LoVo (cell line): ENCODE data around the gene RCCD1.
A peak's percentile ranks its signal among the peaks of the same experiment; 100 is the strongest.

Experiments used
- DNase-seq: peaks from one replicate; pipeline ENCODE4 v3.0.0-alpha.2; 2016; ENCODE audit warnings: low spot score

RCCD1 gene

DNA sequence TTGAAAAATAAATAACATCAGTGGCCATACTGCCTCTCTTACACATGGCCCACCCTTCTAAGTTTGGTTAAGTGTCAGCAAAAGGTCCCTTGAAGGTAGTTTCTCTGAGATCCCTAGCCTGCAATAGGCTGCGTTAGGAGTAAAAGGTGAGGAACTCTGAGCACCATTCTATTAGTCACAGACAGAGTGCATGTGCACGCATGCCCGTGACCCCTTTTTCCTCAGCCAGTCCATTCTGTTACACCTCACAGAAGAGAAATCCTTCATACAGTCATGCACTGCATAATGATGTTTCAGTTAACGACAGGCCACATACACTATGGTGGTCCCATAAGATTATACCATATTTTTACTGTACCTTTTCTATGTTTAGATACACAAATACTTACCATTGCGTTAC is 12.5 kb downstream of the RCCD1 start:
- DNase-seq, result no peak

DNA sequence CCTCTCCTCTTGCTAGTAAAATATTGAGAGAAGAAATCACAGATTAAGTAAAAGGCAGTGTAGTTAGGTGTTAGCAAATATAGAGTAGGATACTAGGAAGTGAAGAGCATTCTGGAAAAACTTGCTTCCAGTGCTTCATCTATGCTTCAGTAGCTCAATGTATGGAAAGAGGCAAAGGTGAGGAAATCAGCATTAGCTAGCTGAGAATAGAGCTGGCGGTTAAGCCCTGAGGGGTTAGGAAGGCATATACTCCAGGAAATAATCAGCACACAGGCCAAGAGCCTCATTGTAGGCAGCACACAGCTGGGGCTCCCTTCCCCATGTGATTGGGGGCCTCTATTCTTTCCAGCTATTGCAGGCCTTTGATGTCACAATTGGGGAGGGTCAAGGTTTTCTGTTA is 13.8 kb downstream of the RCCD1 start:
- DNase-seq, result no peak

- DNase-seq, result no peak
These were observed 15.6 kb downstream of the RCCD1 start for GRCh38 chr15:90970274-90970673.

- DNase-seq, result no peak
These were observed 17.4 kb downstream of the RCCD1 start for GRCh38 chr15:90972133-90972532.

- no peak for DNase-seq
These were observed 19.5 kb downstream of the RCCD1 start for GRCh38 chr15:90974216-90974615.

DNA sequence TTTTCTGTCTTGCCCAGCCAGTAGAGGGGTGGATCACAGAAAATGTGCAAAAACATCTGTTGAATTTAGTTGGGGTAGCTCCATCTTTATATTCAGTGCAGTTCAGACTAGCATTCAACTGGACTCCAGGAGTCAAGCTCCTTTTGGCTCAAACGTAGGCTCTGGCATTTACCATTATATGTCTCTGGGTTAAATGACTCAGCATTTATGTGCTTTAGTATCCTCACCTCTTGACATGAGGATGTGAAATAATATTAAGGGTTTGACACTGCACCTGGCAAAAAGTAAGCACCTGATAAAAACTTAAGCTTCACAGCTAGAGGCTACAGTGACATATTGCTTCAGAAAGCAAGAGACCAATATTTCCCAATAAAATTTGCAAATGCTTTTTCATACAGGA is 24.9 kb downstream of the RCCD1 start:
- DNase-seq, result no peak

- DNase-seq, result no peak
These were observed 27.0 kb downstream of the RCCD1 start for GRCh38 chr15:90981681-90982080.

- DNase-seq, result no peak
These were observed 27.5 kb downstream of the RCCD1 start for GRCh38 chr15:90982135-90982534.

GRCh38 chr15:90986790-90987507 is 32.3 kb downstream of the RCCD1 start:
- no peak for DNase-seq

DNA sequence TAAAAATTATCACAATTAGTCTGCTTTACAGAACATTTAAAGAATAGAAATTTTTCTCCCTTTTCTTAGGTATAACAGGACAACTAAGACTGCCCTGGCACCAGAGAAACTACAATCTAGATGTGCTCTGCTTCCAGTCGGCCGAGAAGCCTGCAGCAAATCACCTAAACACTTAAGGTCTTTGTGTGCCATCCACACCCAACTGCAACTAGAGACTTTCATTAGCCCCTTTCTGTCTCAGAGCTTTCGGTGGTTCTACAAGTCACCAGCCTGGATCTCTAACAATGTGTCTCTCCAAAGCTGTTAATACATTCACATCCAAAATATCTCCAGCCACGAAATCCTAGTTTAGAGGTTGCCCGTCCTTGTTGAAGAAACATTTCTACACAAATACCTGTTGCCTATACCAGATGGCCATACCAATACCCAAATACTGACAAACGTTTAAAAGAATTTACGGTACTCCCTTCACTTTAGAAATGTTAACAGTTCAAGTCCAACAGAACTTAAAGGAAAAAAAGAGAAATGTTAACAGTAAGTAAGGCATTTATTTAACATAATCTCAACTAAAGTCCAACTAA is 33.0 kb downstream of the RCCD1 start:
- no peak for DNase-seq

GRCh38 chr15:90988296-90988695 is 33.6 kb downstream of the RCCD1 start:
- DNase-seq, result no peak

GRCh38 chr15:90989040-90989768 is 34.5 kb downstream of the RCCD1 start:
- no peak for DNase-seq

DNA sequence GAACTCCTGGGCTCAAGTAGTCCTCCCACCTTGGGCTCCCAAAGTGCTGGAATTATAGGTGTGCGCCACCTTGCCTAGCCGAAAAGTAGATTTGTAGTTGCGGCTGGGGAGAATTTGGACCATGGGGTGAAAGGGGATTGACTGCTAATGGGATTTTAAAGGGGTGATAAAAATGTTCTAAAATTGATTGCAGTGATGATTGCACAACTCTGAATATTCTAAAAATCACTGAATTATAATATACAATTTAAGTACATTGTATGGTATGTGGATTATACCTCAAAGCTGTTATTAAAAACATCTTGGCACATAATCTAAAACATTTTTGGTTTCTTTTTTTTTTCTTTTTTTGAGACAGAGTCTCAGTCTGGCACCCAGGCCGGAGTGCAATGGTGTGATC is 35.8 kb downstream of the RCCD1 start:
- no peak for DNase-seq

- DNase-seq, result no peak
These were observed 37.1 kb downstream of the RCCD1 start for GRCh38 chr15:90991587-90992285.

GRCh38 chr15:90994059-90994416 is 39.4 kb downstream of the RCCD1 start:
- DNase-seq, result no peak

DNA sequence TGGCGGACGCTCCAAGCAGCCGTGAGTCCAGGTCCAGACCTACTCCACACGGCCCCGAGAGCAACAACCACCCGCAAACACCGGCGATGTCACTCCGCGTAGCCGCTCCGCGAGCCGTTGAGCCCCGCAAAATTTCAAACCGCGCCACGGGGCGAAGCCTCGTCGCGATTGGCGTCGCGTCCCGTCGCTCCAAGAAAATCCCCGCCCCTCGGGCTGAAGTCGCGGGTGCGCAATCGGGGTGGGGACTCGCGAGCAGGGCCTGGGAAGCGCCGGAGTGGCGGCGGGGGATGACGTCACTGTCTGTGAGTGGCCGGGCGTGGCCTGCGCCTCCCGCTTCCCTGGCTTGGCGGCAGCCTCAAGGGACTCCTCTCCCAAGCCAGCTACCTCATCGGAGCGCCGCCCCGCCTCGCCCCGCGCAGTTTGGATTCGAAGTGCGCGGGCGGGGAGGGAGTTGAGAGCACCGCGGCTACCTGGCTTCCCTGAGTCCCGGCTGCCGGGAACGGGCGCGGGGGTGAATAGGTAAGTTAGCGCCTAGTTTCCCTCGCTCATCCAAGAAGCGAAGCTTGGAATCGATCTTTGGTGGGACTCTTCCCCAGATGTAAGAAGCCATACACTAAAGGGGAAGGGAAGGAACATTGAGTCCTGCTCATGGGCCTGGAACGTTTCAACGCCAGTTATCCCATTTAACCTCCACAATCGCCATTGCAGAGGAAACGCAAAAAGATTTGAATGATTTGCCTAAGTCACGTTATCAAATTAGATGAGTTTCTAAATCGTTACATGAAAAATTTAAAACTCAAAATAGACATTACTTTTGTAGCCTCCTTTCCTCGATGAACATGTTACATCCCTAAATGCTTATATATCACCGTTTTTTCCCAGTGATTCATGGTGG is 40.0 kb downstream of the RCCD1 start, which contains the start of gene PRC1:
PRC1 (minus strand) TSS at position 119 of the 895 bp plus-strand sequence; CDS start at position 1, 118 bp downstream.
- DNase-seq, result peak; percentile 100

DNA sequence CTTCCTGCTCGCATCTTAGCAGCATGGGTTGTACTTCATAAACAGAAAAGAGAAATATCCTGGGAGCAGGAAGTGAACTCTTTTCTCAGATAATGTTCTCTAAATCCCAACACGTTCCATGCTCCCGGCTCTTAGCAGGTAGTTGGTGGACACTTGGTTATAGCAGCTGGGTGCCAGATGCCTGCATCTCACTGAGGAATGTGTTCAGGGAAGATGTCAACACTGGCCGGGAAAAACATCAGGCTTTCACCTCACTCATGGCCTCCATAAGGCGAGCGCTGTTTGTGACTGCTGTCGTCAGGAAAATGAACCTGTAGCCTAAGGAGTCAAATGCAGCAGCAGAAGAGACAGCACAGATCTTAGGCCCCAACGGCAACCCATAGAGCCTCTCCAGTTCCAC is 44.1 kb downstream of the RCCD1 start:
- DNase-seq, result no peak

DNA sequence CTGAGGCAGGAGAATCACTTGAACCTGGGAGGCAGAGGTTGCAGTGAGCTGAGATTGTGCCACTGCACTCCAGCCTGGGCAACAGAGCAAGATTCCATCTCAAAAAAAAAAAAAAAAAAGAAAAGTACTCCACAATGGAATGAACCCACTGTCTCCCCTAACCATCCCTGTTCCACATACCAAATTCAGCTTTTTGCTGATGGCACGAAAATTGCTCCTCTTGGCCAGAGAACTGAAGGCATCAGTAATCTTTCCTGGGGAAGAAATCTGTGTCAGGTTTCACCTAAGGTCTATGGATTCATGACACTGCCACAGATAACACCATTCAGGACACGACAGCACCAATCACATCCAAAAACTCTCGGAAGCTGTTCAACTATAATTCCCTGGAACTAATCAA is 46.5 kb downstream of the RCCD1 start:
- no peak for DNase-seq

- no peak for DNase-seq
These were observed 52.6 kb downstream of the RCCD1 start for GRCh38 chr15:91007266-91007665.
